Astrocyte of the cerebellum (primary cell): ENCODE measurements around the gene ANTKMT.
"Not testable (repeated sequence)": the region's sequence is repeated elsewhere in the genome, so short reads cannot be mapped to it uniquely, and the experiment has no call there.

Experiments used
- DNase-seq: peaks from one replicate; pipeline ENCODE4 v3.0.0-alpha.2; 2011; ENCODE audit warnings: low read depth
- H3K4me3 ChIP-seq: 2 replicates; pipeline ENCODE4 v1.5.1; 2011; ENCODE audit warnings: mild to moderate bottlenecking, low read depth, low read length, moderate library complexity
- CTCF ChIP-seq: IDR thresholded peaks from 2 replicates; pipeline ENCODE4 v1.5.1; 2012; ENCODE audit warnings: low read length, low read depth, moderate library complexity, mild to moderate bottlenecking; ENCODE audit errors: missing control alignments
- in situ Hi-C: cut with HindIII; loops from 2 replicates; pipeline ENCODE4 v1.10.0; 2017; ENCODE audit warnings: low sequenced_read_pairs

The ANTKMT gene

GRCh38 chr16:711084-711483, 9.9 kb upstream of the ANTKMT start:
- DNase-seq = no peak
- H3K4me3 ChIP-seq = no peak overlapping the region
- in situ Hi-C loops = loop anchor here (10.0 kb wide), 1 partner anchor 264 kb away; the partner anchor contains the start of gene LMF1
- no peak for TF ChIP-seq CTCF

- TF ChIP-seq CTCF = peak; percentile 86
- in situ Hi-C loops = loop anchor here (10.0 kb wide), 1 partner anchor 263 kb away; the partner anchor contains the start of gene LMF1
- no peak overlapping the region for H3K4me3 ChIP-seq
- DNase-seq = no peak
These were observed 9.2 kb upstream of the ANTKMT start for GRCh38 chr16:711548-712320.

GRCh38 chr16:712740-713250, 8.2 kb upstream of the ANTKMT start:
- DNase-seq = peak; percentile 75
- H3K4me3 ChIP-seq = not testable (repeated sequence)
- in situ Hi-C loops = loop anchor here (10.0 kb wide), 1 partner anchor 262 kb away; the partner anchor contains the start of gene LMF1
- TF ChIP-seq CTCF = peak; percentile 42

- TF ChIP-seq CTCF = no peak
- no peak for DNase-seq
- in situ Hi-C loops = loop anchor here (10.0 kb wide), 1 partner anchor 261 kb away; the partner anchor contains the start of gene LMF1
- H3K4me3 ChIP-seq = peak overlapping the region; percentile 19
These were observed 6.9 kb upstream of the ANTKMT start for GRCh38 chr16:714079-714478.

- in situ Hi-C loops = loop anchor here (10.0 kb wide), 1 partner anchor 260 kb away; the partner anchor contains the start of gene LMF1
- no peak for TF ChIP-seq CTCF
- DNase-seq = no peak
- H3K4me3 ChIP-seq = peak within 1 kb of the TSS; percentile 55
These were observed 6.1 kb upstream of the ANTKMT start, which contains the start of gene METRN for GRCh38 chr16:714558-715476. Gene METRN (plus strand): TSS chr16:715118. CDS start chr16:715290, 172 bp downstream.
